KMS-11 (cell line): ENCODE data around the gene CDH16.
"Not testable (repeated sequence)": the region's sequence is repeated elsewhere in the genome, so short reads cannot be mapped to it uniquely, and the experiment has no call there.

Source experiments
- H2AFZ ChIP-seq: fragments of 200-600 bp; sonication (generic); 2 replicates; pipeline ENCODE4 v1.6.1; 2016; ENCODE audit warnings: antibody characterized with exemption, mixed run types, low read depth
- H3K27ac ChIP-seq: fragments of 200-600 bp; sonication (generic); 2 replicates; pipeline ENCODE4 v1.6.1; 2016; ENCODE audit warnings: mild to moderate bottlenecking, mixed run types
- H3K27me3 ChIP-seq: fragments of 200-600 bp; sonication (generic); 2 replicates; pipeline ENCODE4 v1.6.1; 2017; ENCODE audit warnings: mild to moderate bottlenecking, low read depth, mixed run types, moderate library complexity; ENCODE audit not compliant: insufficient read depth
- H3K36me3 ChIP-seq: fragments of 200-600 bp; sonication (generic); 2 replicates; pipeline ENCODE4 v1.6.1; 2017; ENCODE audit warnings: mild to moderate bottlenecking, mixed run types; ENCODE audit not compliant: insufficient read depth
- H3K4me1 ChIP-seq: fragments of 200-600 bp; sonication (generic); 2 replicates; pipeline ENCODE4 v1.6.1; 2016; ENCODE audit warnings: mild to moderate bottlenecking, low read depth, mixed run types; ENCODE audit not compliant: poor library complexity, severe bottlenecking
- H3K4me2 ChIP-seq: fragments of 200-600 bp; sonication (generic); 2 replicates; pipeline ENCODE4 v1.7.0; 2016; ENCODE audit warnings: mild to moderate bottlenecking, mixed run types
- H3K4me3 ChIP-seq: fragments of 200-600 bp; sonication (generic); IDR thresholded peaks from 2 replicates; pipeline ENCODE4 v1.6.1; 2017; ENCODE audit warnings: low read depth, low read length, mixed read lengths; ENCODE audit not compliant: insufficient read depth
- H3K79me2 ChIP-seq: fragments of 200-600 bp; sonication (generic); 2 replicates; pipeline ENCODE4 v1.6.1; 2016; ENCODE audit warnings: low read depth, mixed run types; ENCODE audit not compliant: insufficient read depth
- H3K9ac ChIP-seq: fragments of 200-600 bp; sonication (generic); 2 replicates; pipeline ENCODE4 v1.6.1; 2016; ENCODE audit warnings: mild to moderate bottlenecking, mixed run types
- H4K20me1 ChIP-seq: fragments of 200-600 bp; sonication (generic); 2 replicates; pipeline ENCODE4 v1.6.1; 2016; ENCODE audit warnings: mild to moderate bottlenecking, mixed run types; ENCODE audit not compliant: insufficient read depth
- TF ChIP-seq, protein P1 (sequence below): fragments of 200-600 bp; sonication (generic); conservative IDR thresholded peaks from 2 replicates; pipeline ENCODE4 v1.6.1; 2017; ENCODE audit warnings: low read depth, mild to moderate bottlenecking, antibody characterized with exemption, low read length, moderate library complexity, mixed read lengths

CDH16 gene

DNA sequence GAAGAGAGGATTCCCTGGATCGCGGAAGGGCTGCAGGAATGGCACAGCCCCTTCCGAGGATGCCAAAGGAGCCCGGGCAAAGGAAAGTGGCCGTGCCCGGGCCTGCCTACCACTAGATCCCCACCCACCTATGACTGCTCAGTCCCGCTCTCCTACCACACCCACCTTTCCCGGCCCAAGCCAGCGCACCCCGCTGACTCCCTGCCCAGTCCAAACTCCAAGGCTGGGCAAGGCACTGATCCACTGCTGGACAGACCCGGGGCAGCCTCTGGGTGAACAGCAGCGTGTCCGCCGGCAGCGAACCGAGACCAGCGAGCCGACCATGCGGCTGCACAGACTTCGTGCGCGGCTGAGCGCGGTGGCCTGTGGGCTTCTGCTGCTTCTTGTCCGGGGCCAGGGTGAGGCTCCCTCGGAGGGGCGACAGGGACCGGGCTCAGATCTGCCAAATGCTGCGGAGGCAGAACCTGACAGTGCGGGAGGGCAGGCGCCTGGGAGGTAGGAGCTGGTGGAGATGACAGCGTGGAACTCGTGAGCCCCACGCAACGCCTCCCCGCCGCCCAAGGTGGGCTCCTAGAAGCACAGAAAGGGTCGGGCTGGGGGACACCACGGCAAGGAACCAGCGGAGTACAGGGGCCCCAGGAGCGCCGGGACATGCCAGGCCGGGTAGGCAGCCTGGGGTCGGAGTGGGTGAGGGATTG is 16.8 kb upstream of the CDH16 start, which contains the start of gene CES2:
TSS of gene CES2 (plus strand) at position 203 of the 698 bp plus-strand sequence. CDS start at position 323, 120 bp downstream.
- Histone ChIP-seq H3K27me3 (no peaks in the 10 kb centered on the region), H3K36me3 (no peaks in the 10 kb centered on the region), H2AFZ (peak within 1 kb of the TSS; percentile 60), H4K20me1 (no peaks in the 10 kb centered on the region), H3K4me2 (peak within 1 kb of the TSS; percentile 76), H3K79me2 (peaks cover 22% of the 10 kb centered on the region), H3K9ac (peak within 1 kb of the TSS; percentile 59), H3K4me3 (no peak within 1 kb of the TSS), H3K27ac (0 out of 2 replicates have a peak within 1 kb of the TSS, but pooled peaks have one; percentile 18), H3K4me1 (peaks cover 27% of the 10 kb centered on the region)
- TF ChIP-seq, protein P1, sequence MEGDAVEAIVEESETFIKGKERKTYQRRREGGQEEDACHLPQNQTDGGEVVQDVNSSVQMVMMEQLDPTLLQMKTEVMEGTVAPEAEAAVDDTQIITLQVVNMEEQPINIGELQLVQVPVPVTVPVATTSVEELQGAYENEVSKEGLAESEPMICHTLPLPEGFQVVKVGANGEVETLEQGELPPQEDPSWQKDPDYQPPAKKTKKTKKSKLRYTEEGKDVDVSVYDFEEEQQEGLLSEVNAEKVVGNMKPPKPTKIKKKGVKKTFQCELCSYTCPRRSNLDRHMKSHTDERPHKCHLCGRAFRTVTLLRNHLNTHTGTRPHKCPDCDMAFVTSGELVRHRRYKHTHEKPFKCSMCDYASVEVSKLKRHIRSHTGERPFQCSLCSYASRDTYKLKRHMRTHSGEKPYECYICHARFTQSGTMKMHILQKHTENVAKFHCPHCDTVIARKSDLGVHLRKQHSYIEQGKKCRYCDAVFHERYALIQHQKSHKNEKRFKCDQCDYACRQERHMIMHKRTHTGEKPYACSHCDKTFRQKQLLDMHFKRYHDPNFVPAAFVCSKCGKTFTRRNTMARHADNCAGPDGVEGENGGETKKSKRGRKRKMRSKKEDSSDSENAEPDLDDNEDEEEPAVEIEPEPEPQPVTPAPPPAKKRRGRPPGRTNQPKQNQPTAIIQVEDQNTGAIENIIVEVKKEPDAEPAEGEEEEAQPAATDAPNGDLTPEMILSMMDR, result no peak

DNA sequence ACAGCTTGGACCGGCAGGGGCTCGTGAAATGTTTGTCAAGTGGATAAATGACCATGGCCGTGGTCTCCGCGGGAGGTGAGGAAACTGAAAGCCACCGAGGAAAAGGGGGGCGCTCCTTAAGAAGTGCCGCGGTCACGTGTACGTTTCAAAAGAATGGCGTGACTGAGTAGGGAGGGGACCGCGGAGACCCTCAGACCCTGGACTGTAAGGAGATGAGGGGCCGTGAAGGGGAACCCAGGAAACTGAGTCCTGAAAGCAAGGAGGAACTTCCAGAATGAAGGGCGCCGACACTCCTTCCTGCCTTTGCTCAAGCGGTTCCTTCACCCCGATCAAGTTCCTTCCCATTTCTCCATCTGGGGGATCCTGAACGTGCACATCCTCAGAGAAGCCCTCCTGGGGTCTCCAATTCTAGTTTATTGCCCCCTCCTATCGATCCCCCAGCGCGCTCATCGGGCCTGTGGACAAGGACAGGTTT is 16.2 kb upstream of the CDH16 start:
- H3K79me2 ChIP-seq, result peaks cover 22% of the 10 kb centered on the region
- peak overlapping the region; percentile 76 for H3K4me2 ChIP-seq
- H3K9ac ChIP-seq, result peak overlapping the region; percentile 59
- peak overlapping the region; percentile 60 for H2AFZ ChIP-seq
- 0 out of 2 replicates have a peak overlapping the region, but pooled peaks have one; percentile 18 for H3K27ac ChIP-seq
- not testable (repeated sequence) for H3K36me3 ChIP-seq, H4K20me1 ChIP-seq, H3K4me3 ChIP-seq, H3K27me3 ChIP-seq
- H3K4me1 ChIP-seq, result peaks cover 27% of the 10 kb centered on the region

DNA sequence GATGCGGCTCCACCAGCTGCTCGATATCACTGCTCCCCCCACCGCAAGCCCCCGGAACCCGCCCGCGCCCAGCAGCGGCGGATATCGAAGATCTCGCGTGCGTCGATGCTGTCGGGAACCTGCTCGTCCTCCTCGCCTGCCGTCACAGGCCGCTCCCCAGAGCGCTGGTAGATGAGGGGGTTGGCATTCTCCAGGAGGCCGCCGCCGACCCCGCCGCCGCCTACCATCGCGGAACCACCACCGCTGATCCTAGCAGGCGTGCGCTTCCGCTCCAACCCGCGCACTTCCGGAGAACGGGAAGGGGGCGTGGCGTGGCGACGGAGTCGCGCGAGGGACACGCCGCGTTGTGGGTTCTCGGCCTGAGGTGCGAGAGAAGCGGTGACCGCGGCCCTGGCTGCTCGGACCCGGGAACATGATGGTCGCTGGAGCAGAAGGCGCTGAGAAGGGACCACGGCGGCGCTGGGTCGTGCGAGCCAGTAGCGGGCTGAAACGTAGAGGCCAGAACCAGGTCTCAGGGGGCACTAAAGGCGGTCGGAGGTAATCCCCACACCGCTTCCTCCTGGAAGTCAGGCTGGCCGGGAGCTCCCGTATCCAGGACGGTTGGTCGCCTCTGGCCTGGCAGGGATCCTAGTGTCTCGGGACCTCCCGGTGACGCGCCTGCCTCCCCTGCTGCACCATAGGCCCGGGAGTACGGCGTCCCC is 15.6 kb upstream of the CDH16 start, which contains the start of gene CIAO2B:
TSS of gene CIAO2B (minus strand) at position 265 of the 701 bp plus-strand sequence. CDS start at position 227, 38 bp downstream.
- no peak within 1 kb of the TSS for H3K4me3 ChIP-seq
- H3K27ac ChIP-seq, result 0 out of 2 replicates have a peak within 1 kb of the TSS, but pooled peaks have one; percentile 18
- H3K27me3 ChIP-seq, result no peaks in the 10 kb centered on the region
- H3K9ac ChIP-seq, result peak within 1 kb of the TSS; percentile 59
- TF ChIP-seq, protein P1, result no peak
- peak within 1 kb of the TSS; percentile 98 for H3K4me2 ChIP-seq
- H3K36me3 ChIP-seq, result no peaks in the 10 kb centered on the region
- H3K4me1 ChIP-seq, result peaks cover 29% of the 10 kb centered on the region
- peak within 1 kb of the TSS; percentile 60 for H2AFZ ChIP-seq
- H4K20me1 ChIP-seq, result no peaks in the 10 kb centered on the region
- H3K79me2 ChIP-seq, result peaks cover 22% of the 10 kb centered on the region

DNA sequence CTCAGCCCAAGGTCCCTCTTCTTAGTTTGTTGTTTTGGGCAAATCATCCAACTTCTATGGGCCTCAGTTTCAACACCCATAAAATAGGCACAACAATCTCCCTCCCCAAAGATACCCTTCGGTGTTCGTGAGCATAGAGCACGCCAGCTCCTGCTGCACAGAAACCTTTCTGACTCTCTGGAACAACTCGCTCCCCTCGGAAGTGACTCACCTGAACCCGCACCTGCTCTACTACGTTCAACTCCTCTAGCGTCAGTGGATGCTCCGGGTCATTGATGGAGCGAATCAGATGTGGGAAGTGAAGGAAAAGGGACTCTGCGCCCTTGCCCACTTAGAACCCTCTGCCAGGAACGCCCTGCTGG is 15.1 kb upstream of the CDH16 start:
- Histone ChIP-seq H2AFZ (peak overlapping the region; percentile 60; the same call in 1 of the 2 replicates), H3K27me3 (no peaks in the 10 kb centered on the region), H4K20me1 (no peaks in the 10 kb centered on the region), H3K4me2 (peak overlapping the region; percentile 98), H3K4me1 (peaks cover 33% of the 10 kb centered on the region), H3K36me3 (no peaks in the 10 kb centered on the region), H3K9ac (peak overlapping the region; percentile 59; the same call in 1 of the 2 replicates), H3K27ac (0 out of 2 replicates have a peak overlapping the region, but pooled peaks have one; percentile 7), H3K4me3 (no peak overlapping the region), H3K79me2 (peaks cover 22% of the 10 kb centered on the region)
- TF ChIP-seq, protein P1, result no peak
